GM19463 (cell line): Measurements from ENCODE around the gene ACO2.

Experiments
- ATAC-seq: cut with Tn5 transposase; IDR thresholded peaks from one replicate; pipeline ENCODE4 v1.9.1; 2021; ENCODE audit warnings: mild to moderate bottlenecking, moderate library complexity; ENCODE audit not compliant: unreplicated experiment

ACO2 gene

GRCh38 chr22:41488076-41488475 is 19.2 kb downstream of the ACO2 start:
- no peak for ATAC-seq

GRCh38 chr22:41488596-41489385 is 19.9 kb downstream of the ACO2 start:
- ATAC-seq, result no peak

DNA sequence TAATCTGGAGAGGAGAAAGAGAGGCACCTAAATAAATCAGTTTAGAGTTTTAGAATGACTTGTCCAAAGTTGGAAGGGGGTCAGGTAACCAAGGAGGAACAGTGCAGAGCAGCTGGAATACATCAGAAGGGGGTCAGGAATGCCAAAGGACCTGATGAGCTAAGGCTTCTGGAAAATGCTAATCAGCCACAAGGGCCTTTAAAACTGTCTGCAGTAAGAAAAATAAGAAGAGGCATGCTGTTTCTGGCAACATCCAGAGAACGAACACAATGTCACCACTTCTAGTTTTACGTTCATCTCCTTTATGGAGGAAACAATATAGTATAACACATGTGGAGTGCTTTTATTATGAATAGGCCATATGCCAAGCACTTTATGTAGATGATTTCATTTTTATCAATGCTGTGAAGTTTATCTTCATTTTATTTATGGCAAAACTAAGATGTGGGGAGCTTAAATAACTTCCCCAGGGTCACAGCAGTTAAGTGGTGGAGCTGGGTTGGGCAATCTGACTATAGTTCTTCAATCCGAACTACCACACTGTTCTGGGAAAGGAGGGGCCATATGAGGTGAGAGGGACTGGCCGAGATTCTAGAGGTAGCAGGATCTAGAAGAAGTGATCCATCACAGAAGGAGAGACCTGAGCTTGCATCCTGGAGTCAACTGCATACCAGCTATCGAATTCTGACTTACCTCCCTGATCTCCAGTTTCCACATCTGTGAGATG is 22.6 kb downstream of the ACO2 start:
- ATAC-seq, result no peak

DNA sequence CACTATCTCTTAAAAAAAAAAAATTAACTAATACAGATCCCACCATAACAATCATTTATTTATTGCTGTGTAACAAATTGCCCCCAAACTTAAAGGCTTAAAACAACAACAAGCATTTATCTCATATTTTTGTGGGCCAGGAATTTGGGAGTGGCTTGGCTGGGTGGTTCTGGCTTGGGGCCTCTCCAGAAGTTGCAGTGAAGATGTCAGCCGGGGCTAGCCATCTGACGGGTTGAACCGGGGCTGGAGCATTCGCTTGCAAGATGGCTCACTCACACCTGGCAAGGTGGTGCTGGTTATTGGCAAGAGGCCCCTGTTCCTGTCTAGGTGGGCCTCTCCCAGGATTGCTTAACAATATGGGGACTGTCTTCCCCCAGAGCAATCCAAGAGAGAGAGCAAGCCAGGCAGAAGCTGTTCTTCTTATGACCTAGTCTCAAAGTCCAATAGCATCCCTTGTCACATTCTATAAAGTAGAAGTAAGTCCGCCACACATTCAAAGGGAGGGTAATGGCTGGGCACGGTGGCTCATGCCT is 29.5 kb downstream of the ACO2 start:
- ATAC-seq, result no peak

DNA sequence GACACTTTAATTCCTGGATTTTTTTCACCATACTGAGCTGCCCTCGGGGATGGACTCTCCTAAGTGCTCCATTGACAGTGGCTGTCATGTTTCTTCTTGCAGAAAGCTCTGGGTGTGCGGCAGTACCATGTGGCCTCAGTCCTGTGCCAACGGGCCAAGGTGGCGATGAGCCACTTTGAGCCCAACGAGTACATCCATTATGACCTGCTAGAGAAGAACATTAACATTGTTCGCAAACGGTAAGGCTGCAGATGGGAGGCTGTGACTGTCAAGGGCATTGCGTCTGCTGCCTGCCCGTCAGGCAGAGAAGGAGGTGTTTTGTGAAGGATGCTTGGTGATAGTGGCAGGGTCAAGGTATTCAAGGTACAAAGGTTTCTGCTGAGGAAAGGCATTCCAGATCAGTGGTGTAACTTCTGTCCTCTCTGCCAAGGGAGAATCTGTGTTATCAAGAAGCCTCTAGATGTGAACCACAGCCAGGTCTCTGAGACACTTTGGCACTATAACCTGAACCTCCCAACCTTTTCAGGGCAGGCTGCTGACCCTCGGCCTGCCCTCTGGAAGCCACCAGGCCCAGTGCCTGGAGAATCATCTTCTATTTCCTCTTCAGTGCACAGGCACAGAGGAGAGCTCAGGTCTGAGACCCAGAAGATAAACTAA is 30.8 kb downstream of the ACO2 start:
- ATAC-seq, result no peak

DNA sequence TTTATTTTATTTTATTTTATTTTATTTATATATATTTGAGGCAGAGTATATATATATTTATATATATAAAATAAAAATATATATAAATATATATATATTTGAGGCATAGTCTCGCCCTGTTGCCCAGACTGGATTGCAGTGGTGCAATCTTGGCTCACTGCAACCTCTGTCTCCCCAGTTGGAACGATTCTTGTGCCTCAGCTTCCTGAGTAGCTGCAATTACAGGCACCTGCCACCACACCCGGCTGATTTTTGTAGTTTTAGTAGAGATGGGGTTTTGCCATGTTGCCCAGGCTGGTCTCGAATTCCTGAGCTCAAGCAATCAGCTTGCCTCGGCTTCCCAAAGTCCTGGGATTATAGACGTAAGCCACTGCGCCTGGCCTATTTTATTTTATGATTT is 31.4 kb downstream of the ACO2 start:
- no peak for ATAC-seq

DNA sequence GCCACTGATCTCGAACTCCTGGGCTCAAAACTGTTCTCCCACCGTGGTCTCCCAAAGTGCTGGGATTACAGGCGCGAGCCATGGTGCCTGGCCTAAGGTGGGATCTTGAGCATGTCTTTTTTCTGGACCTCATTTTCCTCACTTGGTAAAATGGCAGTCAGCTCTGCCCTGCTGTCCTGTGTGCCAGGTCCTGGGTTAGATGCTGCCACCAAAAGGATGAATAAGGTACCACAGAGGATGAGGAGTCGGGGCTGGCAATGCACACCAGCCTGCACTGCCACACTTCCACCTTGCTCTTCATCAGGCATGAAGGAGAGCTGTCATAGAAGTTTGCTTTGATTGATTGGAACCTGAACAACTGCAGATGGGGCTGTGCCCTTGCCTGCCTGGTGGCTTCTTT is 32.3 kb downstream of the ACO2 start:
- ATAC-seq, result no peak

GRCh38 chr22:41504397-41504796 is 35.5 kb downstream of the ACO2 start:
- ATAC-seq, result no peak

GRCh38 chr22:41504816-41505215 is 35.9 kb downstream of the ACO2 start:
- ATAC-seq, result no peak

GRCh38 chr22:41505511-41506220 is 36.7 kb downstream of the ACO2 start:
- no peak for ATAC-seq

DNA sequence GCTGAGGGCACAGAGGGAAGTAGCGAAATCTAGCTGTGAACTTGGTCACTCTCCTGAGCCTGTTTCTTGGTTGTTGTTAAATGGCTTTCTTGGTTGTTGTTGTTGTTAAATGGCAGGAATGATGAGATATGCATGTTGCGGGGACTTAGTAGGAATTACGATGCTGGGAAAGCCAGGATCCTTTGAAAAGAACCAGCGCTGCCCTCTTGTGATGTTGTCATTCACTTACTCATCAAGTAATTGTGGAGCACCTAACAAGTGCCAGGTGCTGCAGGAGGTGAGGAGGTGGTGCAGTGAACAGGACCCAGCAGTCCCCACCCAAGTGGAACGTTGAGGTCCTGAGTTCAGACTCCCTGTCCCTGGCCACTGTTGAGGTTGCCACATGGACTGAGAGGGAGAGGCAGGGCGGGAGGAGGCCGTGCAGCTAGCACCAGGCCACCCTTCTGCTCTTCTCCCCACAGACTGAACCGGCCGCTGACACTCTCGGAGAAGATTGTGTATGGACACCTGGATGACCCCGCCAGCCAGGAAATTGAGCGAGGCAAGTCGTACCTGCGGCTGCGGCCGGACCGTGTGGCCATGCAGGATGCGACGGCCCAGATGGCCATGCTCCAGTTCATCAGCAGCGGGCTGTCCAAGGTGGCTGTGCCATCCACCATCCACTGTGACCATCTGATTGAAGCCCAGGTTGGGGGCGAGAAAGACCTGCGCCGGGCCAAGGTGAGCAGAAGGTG is 38.6 kb downstream of the ACO2 start:
- no peak for ATAC-seq

DNA sequence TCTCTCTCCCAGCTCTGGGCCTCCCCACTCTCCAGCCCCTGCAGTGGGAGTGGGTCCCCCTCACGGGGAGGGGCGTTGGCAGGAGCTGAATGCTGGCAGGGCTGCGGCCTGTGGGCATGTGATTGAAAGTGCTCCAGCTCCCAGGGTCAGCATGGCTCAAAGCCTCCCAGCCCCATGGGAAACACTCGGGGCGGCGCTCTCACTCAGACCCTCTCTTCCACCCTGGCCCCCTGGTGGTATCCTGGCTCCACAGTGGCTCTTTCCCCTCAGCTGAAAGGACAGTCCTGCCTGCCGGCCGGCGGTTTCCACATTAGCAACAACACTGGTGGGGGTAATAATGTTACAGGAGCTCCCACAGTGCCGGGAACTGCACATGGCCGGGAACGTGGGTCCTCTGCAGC is 39.9 kb downstream of the ACO2 start:
- no peak for ATAC-seq

DNA sequence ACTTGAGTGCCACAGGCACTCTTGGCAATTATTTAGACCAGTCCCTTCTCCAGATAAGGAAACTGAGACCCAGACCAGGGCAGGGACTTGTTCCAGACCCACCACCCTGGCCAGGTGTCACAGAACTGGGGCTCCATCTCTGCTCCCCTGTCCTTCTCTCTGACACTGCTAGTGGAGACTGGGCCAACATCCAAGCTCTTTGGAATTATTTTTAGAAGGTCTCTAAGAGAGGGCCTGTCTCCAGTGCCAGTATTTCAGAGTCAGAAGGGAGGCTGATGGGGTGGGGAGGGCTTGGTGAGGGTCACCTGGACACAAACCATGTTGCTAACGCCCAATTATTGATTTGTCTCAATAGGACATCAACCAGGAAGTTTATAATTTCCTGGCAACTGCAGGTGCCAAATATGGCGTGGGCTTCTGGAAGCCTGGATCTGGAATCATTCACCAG is 42.6 kb downstream of the ACO2 start:
- no peak for ATAC-seq

DNA sequence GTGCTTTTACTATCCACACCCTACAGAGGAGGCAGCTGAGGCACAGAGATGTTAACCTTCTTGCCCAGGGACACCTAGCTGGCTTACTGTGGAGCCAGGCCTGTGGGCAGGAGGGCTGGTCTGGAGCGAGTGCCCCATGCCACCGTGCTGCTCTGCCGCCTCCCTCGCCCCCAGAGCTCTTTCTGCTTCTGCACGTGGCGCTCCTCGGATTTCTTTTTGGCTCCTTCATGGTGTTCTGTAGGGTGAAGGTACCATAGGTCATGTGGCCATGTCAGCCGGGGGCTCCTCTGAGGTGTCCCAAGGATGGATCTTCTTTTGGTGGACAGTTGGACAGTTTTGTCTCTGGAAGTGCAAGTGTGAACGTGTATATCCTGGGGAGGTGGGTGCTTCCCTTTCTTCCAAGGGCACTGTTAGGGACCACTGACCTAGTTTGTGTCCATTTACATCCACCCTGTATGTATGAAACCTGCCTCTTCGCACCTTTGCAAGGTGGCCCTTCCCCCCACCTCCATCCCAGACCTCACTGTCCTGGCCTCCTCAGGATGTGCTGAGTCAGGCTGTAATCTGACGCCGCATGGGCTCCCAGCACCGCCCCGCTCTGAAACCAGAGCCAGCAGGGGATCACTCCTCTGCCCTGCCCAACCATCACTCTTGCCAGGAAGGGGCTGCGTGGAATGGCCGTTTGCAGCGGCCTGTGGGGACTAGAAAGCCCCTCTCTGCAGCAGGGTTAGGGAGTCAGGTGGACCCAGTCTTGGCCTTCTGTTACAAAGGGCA is 43.7 kb downstream of the ACO2 start:
- ATAC-seq, result no peak

GRCh38 chr22:41513391-41513790 is 44.5 kb downstream of the ACO2 start:
- no peak for ATAC-seq

- no peak for ATAC-seq
These were observed 47.5 kb downstream of the ACO2 start for GRCh38 chr22:41516462-41516861.

GRCh38 chr22:41517172-41518047 is 48.5 kb downstream of the ACO2 start:
- ATAC-seq, result no peak

- ATAC-seq, result no peak
These were observed 49.1 kb downstream of the ACO2 start for GRCh38 chr22:41518048-41518347.

GRCh38 chr22:41521126-41521525 is 52.2 kb downstream of the ACO2 start:
- ATAC-seq, result no peak
